Measurements from ENCODE around the gene C1QTNF8.

GRCh38 chr16:1122398-1122765 lies 26.3 kb upstream of the C1QTNF8 start:
- no peak for TF ChIP-seq CTCF (IDR thresholded peaks at IDR 0.05)
- no peak for TF ChIP-seq POLR2A (IDR thresholded peaks at IDR 0.05)

Data from prostate gland (tissue), 2 donors.